HTR-8/SVneo (cell line): ENCODE data around the gene LDLRAD1.
"Not testable (repeated sequence)": the region's sequence is repeated elsewhere in the genome, so short reads cannot be mapped to it uniquely, and the experiment has no call there.

ENCODE experiments used
- DNase-seq: peaks from one replicate; pipeline ENCODE4 v3.0.0; 2011; ENCODE audit warnings: low spot score, mixed read lengths; ENCODE audit not compliant: insufficient read length
- FAIRE-seq: peaks from 2 replicates; lab custom pipeline; 2011; peaks lifted over from hg19 to GRCh38; lab: Jason Lieb, UNC

Gene LDLRAD1

GRCh38 chr1:54017979-54018378 is at the start of gene LDLRAD1:
TSS of gene LDLRAD1 (minus strand) at chr1:54018186. CDS start at chr1:54018112, 74 bp downstream.
- FAIRE-seq (no peak), DNase-seq (no peak)

DNA sequence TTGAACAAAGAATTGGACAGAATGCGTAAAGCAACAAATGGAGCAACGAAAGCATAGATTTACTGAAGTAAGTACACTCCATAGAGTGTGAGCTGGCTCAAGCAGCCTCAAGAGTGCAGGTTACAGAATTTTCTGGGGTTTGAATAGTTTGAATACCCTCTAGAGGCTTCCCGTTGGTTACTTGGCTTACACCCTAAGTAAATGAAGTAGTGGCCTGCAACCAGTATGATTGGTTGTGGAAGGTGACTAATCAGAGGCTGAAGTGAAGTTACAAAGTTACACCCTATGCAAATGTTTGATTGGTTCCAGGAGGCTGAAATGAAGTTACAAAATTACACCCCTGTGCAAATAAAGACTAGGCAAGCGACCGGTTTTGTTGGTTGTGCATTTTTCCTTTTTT is 46.3 kb upstream of the LDLRAD1 start:
- FAIRE-seq (no peak), DNase-seq (no peak)

DNA sequence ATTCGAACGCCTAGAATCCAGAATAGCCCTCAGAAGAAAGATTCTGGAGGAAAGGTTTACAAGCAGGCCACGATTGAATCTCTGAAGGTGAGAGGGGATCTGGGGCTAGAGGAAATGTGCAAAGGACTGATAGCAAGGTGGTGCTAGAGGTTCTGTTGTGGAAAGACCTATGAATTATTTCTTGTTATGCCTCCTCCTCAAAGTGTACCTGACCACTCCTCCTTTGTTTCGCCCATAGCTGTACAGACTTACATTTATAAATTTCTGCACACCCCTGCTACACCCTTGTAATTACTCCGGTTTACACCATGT is 36.4 kb upstream of the LDLRAD1 start:
- FAIRE-seq = no peak
- peak; percentile 3 for DNase-seq

DNA sequence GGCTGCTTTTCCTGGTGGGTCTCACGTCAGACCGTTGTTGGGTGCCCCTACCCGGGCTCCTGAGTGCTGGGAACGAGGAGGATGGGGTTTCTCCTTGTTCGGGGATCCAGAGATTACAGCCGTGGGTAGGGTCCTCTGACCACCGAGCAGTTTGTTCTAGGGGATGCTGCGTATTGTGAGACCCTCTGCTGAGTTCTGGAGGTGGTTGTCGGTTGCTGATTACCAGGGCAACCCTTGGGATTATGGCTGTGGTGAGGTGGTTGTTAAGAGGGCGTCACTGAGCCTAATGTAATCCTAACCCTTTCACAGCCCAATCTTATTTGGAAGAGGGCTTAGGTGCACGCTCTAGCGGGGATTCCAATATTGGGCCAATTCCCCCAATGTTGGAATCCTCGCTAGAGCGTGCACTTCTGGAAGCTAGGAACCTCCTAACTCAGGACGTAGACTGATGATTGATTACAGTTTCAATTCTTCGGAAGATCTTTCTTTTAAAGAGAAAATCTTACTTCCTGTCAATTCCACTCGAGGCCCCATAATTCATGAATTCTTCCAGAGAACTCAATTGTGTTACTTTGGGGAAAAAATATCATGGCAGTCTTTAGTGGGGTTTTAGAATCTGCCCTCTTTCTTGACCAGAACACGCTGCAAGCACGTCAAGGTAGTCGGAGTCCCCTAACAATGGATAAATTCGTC is 35.9 kb upstream of the LDLRAD1 start:
- DNase-seq = peak; percentile 2
- FAIRE-seq = no peak

DNA sequence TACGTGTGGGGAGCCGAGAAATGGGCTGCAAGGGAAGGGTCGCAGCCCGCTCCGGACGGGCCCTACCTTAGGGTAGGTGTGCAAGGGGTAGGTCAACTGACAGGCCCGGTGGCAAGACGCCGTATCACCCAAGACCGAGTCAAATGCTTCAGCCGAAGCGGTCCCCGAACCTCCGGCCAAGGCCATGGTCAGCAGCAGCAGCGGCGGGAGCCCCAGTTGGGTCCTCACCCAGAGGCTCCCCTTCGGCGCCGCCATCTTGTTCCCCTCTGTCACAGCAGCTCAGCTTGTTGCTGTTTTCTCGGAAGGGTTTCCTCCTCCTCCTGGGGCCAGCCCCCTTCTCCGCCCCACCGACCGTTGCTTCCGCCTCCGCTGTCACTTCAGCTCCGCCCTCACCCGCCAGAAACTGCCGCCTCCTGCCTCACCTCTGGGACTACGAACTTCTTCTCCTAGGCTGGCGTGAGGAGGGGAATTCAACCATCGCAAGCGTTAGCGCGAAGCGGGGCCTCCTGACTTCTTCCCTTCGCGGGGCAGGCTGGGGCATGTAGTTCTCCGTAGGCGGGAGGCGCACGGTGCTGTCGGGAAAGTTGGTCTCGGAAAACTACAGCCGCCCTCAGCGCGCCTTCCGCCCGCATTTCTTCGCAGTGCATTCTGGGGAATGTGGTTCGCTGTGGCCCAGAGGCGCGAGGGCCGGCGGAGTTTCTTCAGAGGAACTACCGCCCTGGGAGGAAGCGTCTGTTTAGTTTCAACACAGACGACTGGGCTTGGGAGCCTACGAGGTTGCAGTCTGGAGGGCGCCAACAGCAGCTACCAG is 35.2 kb upstream of the LDLRAD1 start, which contains the start of the genes TCEANC2 and TMEM59:
TCEANC2 (plus strand) TSS at position 675 of the 811 bp plus-strand sequence. CDS start 815 bp downstream, outside the sequence.
TMEM59 (minus strand) TSS at position 271 of the 811 bp plus-strand sequence; CDS start at position 255, 16 bp downstream.
- FAIRE-seq = peak; percentile 86
- peak; percentile 92 for DNase-seq

GRCh38 chr1:54052431-54052933 is 34.5 kb upstream of the LDLRAD1 start:
- peak; percentile 42 for DNase-seq
- FAIRE-seq = no peak

- peak; percentile 3 for DNase-seq
- FAIRE-seq = no peak
These were observed 34.0 kb upstream of the LDLRAD1 start for GRCh38 chr1:54051933-54052430.

DNA sequence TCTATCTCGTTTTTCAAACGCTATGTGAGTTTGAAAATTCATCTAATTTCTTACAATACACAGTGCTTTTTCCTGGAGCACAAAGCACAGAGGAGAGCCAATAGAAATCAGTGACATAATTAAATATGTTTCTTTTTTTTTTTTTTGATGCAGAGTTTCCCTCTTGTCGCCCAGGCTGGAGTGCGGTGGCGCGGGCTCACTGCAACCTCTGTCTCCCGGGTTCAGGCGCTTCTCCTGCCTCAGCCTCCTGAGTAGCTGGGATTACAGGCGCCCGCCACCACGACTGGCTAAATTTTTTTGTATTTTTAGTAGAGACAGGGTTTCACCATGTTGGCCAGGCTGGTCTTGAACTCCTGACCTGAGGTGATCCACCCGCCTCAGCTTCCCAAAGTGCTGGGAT is 32.4 kb upstream of the LDLRAD1 start:
- not testable (repeated sequence) for FAIRE-seq

DNA sequence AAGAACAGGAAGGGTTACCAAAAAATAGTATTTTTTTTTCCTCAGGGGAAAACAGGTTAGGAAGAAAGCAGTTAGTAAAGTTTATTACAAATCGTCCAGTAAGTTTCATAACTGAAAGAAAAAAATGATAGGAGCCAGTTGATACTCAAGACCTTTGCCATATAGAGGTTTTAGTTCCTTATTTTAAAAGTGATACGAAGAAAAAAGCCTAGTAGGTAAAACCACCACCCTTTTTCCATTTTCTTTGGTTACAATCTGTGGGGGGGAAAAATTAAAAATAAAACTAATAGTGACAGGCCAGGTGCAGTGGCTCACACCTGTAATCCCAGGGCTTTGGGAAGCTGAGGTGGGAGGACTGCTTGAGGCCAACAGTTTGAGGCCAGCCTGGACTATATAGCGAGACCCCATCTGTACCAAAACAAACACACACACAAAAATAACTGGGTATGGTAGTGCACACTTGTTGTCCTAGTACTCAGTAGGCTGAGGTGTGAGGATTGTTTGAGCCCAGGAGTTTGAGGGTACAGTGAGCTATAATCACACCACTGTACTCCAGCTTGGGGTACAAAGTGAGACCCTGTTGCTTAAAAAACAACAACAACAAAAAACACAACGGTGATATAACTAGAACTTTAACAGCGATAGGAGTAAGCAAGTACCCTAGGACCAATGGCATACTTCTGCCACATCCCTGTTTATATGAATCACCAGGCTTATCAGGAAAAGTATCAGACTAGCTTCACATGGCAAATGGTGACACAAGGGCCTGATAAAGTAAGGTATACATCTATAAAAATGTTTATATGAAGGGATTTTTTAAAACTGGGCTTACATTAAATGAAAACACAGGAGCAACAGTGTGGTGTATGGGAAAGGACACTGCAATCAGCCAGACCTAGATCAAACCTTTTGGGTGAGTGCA is 29.7 kb upstream of the LDLRAD1 start:
- DNase-seq (no peak), FAIRE-seq (no peak)

More for the DNA sequence above, 32.4 kb upstream of the LDLRAD1 start:
- not testable (repeated sequence) for DNase-seq

- no peak for FAIRE-seq
- DNase-seq = no peak
These were observed 28.8 kb upstream of the LDLRAD1 start for GRCh38 chr1:54046671-54047383.

- FAIRE-seq = no peak
These were observed 27.5 kb upstream of the LDLRAD1 start for GRCh38 chr1:54045496-54045895.

DNA sequence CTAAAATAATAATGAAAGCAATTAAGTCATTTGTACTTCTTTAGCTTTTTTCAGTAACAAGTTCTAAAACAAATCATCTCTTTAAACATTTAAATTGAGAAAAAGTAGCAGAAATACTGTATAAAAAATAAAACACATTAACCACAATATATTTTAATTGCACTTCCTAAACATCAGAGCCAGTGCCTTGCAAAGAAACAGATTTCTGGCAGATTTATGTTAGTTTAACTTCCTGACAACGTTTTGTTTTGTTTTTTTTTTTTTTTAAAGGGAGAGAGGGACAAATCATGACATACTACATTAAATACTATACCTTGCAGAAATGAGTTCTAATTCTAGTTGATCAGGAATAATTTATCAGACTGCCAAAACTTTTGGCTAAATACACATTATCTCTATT is 23.8 kb upstream of the LDLRAD1 start:
- no peak for FAIRE-seq
- no peak for DNase-seq

More at GRCh38 chr1:54045496-54045895, 27.5 kb upstream of the LDLRAD1 start:
- no peak for DNase-seq

GRCh38 chr1:54037476-54037875 is 19.5 kb upstream of the LDLRAD1 start:
- FAIRE-seq (no peak), DNase-seq (no peak)

- no peak for FAIRE-seq
- no peak for DNase-seq
These were observed 10.6 kb upstream of the LDLRAD1 start for GRCh38 chr1:54028306-54029251.

DNA sequence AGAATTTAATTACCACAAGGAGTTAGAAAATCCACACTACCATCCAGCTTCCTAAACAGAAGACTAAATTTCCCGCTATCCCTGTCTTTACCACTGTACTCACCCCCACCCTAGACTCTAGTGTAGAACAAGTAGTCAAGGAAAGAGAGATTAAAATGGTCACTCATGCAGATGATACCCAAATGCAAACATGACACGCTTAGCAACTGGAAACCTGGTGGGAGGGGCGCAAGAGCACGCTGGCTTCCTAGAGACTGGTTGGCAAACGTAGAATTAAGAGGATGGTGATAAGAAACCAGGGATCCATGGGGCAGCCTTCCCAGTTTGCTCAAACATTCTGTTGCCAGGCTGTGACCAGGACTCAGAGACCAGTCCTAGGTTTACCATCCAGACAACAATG is 9.9 kb upstream of the LDLRAD1 start:
- no peak for DNase-seq
- FAIRE-seq = no peak

- DNase-seq, FAIRE-seq: not testable (repeated sequence)
These were observed 6.8 kb upstream of the LDLRAD1 start for GRCh38 chr1:54024811-54025210.

- FAIRE-seq = no peak
- no peak for DNase-seq
These were observed 6.4 kb upstream of the LDLRAD1 start for GRCh38 chr1:54024358-54024757.

DNA sequence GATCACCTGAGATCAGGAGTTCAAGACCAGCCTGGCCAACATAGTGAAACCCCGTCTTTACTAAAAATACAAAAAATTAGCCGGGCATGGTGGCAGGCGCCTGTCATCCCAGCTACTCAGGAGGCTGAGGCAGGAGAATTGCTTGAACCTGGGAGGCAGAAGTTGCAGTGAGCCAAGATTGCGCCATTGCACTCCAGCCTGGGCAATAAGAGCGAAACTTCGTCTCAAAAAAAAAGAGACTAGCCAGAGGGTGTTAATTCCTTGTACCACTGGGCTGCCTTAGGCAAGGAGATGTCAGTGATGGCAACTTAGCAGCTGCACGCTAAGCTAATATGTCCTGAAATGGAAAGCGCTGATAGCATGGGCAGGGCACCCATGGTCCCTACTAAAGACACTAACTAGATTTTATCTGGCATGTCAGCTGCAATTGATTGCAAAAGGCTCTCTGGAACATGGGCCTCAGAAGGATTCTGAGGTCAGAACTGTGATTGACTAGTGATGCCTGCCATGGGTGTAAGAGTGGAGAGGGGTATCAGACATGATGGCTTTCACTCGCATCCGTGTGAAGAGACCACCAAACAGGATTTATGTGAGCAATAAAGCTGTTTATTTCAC is 1.7 kb upstream of the LDLRAD1 start:
- DNase-seq, FAIRE-seq: not testable (repeated sequence)
